GM13976 (cell line): ENCODE results near the gene EIF2D.
A peak's percentile ranks its signal among the peaks of the same experiment; 100 is the strongest.

ENCODE experiments used
- DNase-seq: peaks from one replicate; pipeline ENCODE4 v3.0.0; 2012; ENCODE audit warnings: low spot score
- in situ Hi-C: fragments of 300-500 bp; cut with MboI; formaldehyde crosslinking; loops from one replicate; pipeline ENCODE4 v1.12.0; 2022; ENCODE audit warnings: low sequenced_read_pairs, mixed read lengths, inconsistent platforms; ENCODE audit not compliant: unreplicated experiment
- TF ChIP-seq, protein P1 (sequence below): IDR thresholded peaks from 2 replicates; pipeline ENCODE4 v1.5.1; 2012; ENCODE audit warnings: borderline replicate concordance, mild to moderate bottlenecking; ENCODE audit not compliant: insufficient read depth; ENCODE audit errors: extremely low read depth, missing control alignments, control extremely low read depth

Gene EIF2D

DNA sequence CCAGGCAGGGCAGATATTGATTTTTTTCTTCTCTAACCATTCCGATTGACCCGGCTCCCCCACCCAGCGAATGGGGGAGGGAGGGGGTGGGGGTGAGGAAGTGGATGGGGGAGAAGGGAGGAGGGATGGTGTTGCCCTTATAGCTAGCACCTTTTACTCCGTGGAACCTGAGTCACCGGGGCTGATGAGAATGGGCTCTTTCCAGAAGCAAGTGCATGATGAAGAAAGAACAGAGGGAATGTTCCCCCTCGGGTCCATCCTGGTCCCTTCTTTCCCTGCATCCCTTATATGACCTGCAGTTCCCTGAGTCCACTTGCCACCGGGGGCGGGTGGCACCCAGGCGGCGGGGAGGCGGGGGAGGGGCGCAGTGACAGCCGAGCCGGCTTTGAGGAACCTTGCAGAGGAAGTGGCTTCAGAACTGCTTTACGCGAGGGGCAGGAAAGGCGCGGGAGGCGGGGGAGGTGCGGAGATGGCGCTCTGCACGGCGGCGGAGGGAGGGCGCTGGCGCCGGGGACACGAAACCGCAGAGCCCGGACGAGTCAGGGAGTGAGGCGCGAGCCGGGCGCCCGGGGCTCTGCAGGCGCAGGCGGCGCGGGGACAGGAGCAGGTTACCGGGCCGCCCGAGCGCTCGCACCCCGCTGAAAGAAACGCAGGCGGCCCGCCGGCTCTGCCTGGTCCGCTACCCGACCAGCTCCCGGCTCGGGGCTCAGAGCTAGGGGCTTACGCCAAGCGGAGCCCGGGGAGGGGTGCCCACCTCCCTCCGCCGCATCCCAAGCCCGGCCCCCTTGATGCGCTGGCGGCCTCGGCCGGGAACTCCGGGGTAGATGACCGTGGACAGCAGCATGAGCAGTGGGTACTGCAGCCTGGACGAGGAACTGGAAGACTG is 55.3 kb downstream of the EIF2D start:
- TF ChIP-seq, protein P1, sequence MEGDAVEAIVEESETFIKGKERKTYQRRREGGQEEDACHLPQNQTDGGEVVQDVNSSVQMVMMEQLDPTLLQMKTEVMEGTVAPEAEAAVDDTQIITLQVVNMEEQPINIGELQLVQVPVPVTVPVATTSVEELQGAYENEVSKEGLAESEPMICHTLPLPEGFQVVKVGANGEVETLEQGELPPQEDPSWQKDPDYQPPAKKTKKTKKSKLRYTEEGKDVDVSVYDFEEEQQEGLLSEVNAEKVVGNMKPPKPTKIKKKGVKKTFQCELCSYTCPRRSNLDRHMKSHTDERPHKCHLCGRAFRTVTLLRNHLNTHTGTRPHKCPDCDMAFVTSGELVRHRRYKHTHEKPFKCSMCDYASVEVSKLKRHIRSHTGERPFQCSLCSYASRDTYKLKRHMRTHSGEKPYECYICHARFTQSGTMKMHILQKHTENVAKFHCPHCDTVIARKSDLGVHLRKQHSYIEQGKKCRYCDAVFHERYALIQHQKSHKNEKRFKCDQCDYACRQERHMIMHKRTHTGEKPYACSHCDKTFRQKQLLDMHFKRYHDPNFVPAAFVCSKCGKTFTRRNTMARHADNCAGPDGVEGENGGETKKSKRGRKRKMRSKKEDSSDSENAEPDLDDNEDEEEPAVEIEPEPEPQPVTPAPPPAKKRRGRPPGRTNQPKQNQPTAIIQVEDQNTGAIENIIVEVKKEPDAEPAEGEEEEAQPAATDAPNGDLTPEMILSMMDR = no peak
- DNase-seq = peak; percentile 83
- in situ Hi-C loops = no loop called here

DNA sequence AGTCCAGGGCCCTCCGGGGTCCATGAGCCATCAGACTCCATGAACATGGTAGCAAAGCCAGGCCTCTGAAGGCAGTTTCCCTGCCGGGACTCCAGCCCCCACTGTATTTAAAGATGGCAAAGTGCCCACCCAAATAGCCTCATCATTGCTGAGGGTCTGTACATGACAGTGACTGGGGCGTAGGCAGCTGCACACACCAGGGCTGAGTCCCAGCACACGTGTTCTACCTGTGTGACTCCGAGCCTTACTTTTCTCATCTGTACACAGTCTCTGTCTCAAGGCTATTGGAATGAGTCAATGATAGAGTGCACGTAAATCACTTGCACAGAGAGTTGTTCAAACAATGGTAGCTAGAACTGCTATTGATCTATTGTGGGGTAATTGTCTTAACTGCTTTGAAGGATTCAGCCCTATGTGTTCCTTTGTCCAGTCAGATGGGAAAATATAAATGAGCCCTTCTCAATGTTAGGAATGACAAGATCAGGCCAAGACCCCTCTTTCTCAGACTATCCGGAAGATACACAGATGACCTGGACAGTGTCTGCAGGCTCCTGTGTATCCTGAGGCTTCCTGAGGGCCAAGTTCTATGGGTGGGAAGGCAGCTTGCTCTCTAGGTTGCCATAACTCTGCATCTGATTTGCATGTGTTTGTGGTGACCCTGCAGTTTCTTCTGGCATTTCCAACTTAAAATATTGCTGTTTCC is 56.1 kb downstream of the EIF2D start:
- in situ Hi-C loops = no loop called here
- peak; percentile 57 for DNase-seq
- TF ChIP-seq, protein P1 = no peak

DNA sequence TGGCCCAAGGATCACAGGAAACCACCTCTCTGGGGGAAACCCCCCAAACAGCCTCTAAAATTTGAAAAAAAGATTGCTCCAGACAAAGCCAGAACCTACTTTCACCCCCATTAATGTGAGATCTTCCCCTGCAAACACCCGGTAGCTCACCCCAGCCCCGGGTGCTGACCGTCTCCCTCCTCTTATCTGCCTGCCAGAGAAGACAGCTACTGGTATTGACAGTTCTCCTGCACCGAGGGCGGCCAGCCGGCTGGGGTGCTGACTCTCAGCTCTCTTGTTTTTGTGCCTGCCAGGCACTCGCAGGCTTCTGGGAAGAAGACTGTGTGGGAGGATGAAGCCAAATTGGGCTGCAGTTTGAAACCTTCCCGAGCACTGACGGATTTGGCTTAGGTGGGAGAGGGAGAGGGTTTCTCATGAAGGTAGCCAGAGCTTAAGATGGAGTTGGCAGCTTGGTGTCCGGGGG is 56.8 kb downstream of the EIF2D start:
- DNase-seq = peak; percentile 62
- TF ChIP-seq, protein P1 = no peak
- in situ Hi-C loops = no loop called here

DNA sequence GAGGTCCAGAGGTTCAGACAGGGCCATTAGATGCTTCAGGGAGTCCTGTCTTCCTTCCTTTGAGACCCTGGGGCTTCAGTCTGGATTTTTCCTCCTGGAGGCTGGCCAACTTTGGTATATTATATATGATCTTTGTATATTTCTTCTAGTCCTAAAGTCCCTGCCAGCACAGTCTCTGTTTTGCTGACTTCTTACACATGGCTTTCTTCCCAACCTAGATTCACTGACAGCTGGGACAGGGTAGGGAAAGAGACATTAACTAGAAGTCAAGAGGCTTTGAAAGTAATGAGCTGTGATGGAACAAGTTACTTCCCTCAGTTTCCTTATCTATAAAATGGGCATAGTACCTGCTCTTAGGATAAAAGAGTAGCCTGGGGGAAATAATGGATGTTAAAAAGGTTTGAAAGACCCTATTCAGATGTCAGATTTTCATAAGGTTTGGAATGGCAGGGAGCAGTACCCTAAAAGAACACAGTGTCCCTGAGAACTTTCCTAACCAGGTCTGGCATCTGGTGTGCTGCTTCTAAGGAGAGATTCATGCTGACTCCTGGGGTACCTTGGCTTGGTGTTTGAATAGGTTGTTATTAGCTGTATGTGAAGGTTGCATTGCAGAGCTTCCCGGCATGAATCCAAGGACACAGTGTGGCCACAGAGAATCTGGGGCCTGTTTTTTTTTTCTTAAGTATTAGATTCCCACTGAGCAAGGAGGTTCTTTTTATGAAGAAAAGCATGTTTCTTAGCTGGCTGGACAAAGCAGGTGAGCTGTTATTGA is 57.4 kb downstream of the EIF2D start:
- in situ Hi-C loops = no loop called here
- TF ChIP-seq, protein P1 = no peak
- DNase-seq = no peak

DNA sequence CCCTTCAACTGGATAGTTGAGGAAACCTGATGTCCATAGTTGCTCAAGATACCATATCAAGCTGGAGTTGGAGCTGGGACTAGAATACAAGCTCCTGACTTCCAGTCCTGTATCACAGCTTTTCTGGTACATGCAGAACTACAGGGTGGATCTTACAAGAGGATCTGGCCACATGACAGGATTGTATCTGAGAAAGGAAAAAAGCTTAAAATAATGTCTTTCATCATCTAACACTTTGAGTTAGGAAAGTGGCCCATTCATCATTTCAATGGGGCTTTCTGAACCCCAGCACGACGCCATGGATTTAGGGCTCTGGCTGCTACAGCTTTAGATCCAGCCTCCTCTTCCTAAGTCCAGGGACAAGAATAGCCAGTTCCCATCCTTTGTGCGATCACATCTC is 58.1 kb downstream of the EIF2D start:
- no peak for DNase-seq
- TF ChIP-seq, protein P1 = no peak
- in situ Hi-C loops = no loop called here

DNA sequence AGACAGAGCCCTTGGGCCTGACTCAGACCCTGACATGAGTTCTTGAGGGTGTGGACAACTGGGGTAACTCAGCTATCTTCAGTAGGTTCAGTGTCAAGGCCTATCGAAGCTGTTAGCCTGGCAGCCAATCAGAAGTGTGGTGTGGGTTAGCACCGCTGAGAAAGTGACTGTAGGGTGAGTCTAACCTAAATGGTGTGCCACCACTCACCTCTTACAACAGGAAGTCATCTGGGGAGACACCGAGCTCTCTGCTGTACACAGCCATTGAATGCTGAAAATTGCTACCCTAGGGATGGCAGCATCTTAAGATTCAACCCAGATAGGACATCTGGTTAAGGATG is 60.3 kb downstream of the EIF2D start:
- TF ChIP-seq, protein P1 = no peak
- no peak for DNase-seq
- in situ Hi-C loops = no loop called here
